GM19099 (cell line): ENCODE measurements around the gene LRRC1.

Experiments used
- POLR2A ChIP-seq: IDR thresholded peaks from 3 replicates; pipeline ENCODE4 v1.6.1; 2011; ENCODE audit warnings: low read depth; ENCODE audit not compliant: insufficient read length; ENCODE audit errors: extremely low read depth

Gene LRRC1

DNA sequence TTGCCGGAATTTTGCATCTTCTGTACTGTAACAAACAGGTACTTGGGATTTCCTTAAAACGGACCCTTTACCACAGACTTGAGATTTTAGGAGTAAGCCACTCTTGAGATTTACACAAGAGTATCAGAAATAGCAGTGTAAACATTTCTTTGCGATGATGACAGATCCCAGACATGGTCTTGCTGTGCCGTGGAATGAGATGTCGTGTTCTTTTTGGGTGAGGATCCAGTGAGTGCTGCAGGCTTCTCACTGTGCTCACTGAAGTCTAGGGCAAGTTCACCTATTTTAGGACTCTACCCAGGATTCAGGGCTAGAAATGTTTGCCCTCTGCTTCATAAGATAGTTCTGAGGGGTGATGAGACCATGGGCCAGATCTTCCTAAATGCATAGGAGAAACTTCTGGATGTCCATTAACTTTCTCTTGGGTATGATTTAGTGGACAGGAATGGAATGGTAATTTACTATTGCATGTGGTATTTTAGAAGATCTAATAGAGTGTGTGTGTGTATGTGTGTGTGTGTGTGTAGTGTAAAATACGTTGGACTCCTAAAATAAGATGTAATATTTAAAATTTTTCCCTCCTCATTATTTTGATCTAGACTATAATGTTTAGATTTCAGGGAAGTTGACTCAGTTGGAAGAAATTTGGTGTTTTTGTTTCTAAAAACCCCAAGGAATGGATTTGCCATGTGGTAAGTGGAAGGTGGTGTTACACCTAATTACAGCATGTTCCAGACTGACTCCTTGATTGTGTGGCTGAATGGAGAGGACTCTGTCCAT is 8.5 kb downstream of the LRRC1 start:
- TF ChIP-seq POLR2A, result no peak

GRCh38 chr6:53805016-53805415 is 10.2 kb downstream of the LRRC1 start:
- no peak for TF ChIP-seq POLR2A

GRCh38 chr6:53805725-53806124 is 10.9 kb downstream of the LRRC1 start:
- TF ChIP-seq POLR2A, result no peak

DNA sequence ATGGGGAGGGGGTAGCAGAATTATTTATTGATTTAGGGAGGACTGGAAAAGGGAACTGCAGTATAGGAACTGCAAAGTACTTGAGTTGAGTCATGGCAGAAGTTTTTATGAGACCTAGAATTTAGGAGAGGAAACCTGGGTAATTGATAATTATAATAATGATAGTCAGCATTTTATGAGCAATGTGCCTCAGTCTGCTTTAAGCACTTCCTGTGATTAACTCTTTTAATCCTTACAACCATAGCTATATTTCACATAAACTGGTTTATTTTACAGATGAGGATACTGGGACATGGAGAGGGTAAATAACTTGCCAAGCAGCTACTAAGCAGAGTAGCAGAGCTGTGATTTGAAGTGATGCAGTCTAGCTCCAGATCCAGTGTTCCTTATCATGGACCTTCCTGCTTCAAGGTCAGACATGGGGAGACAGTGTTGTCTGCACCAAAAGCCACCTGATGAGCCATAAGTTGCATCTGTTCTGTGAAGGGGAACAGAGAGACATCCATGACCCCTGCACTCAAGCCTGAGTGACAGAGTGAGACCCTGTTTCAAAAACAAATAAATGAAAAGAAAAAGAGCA is 13.6 kb downstream of the LRRC1 start:
- TF ChIP-seq POLR2A, result no peak

DNA sequence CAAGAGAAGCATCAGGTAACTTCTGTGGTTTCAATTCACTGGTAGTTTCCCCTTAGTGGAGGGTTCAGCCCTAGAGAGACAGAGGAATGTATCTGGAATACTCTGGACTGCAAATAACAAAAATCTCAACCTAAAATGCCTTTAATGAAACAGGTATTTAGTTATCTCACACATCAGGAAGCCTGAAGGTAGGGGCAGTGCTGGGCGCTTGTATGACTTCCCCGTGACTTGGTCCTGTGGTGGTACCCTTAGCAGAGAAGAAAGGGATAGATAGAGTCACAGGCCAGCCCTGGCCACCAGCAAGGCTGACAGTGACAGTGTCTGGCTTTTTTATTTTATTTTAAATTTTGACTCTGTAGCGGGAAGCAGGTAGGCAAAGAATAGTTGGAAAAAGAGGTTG is 14.9 kb downstream of the LRRC1 start:
- no peak for TF ChIP-seq POLR2A

DNA sequence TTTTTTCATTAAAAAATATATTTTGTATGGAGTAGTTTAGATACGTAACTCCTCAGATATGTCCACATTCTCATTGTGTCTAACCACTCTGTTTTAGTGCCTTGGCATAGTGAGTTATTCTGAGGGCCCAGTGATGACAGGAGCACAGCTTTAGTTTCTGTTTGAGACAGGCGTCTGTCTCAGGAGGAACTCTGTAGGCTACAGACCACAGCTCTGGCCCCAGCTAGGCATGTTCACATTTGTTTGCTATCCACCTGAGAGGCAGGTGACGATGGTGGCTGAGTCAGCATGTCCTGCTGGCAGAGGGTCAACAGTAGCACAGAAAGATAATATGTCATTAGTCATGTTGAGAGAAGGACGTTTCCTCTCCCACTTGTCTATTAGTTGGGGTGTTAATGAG is 16.3 kb downstream of the LRRC1 start:
- TF ChIP-seq POLR2A, result no peak

DNA sequence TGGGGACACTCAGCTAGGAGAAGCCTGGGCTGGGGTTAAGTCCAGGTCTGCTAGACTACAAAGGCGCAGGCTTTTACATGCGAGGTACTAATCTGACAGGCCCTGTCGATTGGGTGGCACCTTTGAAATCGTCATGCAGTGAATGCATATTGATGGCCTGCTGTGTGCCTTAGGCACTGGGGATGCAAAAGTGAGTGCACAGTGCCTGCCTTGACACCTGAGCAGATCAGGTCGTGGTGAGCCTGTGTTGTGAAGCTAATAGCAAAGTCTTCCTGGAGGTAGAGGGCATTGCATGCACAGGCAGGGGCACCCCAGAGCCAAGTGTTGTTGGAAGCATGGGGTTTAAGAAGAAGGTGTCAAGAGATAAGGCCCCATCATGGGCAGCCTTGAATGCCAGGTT is 16.9 kb downstream of the LRRC1 start:
- TF ChIP-seq POLR2A, result no peak

DNA sequence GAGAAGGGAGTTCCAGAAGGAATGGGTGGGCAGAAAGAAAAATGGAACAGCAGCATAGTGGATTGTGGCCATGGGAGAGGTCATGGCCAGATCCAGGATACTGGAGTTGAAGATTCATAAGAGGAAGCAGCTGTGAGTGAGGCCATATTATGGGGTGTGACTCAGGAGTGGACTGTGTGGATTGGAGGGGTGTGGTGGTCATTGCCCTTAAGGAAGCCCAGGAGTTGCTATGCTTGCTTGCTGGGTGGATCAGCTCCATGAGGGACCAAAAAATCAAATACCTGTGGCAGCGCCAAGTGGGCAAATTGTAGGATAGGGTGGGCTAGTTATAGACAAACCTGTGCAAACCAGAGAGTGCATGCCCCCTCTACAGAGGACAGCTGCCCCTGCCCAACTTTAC is 18.3 kb downstream of the LRRC1 start:
- no peak for TF ChIP-seq POLR2A

- no peak for TF ChIP-seq POLR2A
These were observed 19.0 kb downstream of the LRRC1 start for GRCh38 chr6:53813801-53814200.

GRCh38 chr6:53814353-53814752 is 19.5 kb downstream of the LRRC1 start:
- TF ChIP-seq POLR2A, result no peak

DNA sequence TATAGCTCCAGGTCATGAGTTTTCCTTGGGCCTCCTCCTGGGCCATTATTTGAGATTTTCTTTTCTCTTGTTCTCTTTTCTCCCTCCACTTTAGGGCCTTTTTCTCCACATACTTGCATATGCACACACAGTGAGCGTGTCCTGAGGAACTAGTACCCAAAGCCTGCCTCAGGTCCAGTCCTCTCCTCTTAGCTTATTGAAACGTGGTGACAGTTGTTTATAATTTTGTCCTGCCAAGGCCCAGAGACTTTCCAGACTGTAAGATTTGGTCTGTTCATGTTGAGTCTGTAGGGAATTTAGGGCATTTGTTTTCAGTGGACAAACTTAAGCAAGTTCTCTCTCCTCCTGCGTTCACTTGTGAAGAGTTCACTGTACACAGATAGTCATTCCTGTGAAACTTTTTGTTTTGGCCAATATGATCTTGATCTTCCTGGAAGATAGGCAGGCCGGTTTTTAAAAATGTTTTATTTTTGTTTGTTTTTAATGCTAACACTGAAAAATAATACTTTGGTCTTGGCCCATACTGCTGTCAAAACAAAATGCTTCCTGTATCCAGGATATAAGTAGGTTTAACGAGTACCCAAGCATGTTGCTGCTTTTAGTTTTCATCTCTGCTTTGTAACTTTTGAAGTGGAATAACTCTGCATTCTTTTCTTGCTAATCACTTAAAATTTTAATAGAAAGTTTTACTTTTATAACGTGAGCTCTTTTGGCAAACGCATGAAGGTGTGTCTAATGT is 20.7 kb downstream of the LRRC1 start:
- no peak for TF ChIP-seq POLR2A

DNA sequence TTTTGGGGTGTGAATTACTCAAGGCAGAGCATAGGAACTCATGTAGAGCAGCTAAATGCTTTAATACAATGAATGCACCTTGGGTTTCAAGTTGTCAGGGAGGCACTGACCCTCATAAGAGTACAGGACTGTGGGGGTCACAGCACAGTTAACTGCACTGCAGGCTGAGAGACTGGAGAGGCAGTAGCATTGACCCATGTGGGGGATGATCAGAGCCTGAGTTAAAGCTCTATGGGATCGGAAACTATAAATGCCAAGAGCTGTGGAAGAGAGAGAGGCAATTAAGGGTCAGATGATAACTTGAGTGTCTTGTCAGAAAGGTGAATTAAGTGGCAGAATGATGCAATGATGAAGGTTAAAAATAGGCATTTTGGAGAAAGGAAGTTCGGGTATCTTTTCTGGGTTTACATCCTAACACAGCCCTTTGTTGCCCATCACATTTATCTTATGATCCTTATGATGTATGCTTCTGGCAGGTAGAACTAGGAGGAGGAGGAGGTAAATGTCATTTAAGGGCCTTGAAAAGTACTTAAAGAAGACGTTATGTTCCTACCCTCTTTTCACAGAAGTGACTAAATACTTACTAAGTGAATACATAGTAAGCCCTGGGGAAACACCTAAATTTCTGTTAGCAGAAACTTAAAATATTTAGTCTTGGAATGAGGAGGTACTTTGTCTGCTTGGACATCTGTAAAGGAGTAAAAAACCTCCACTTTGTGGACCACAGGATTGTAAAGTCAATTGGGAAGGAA is 24.2 kb downstream of the LRRC1 start:
- no peak for TF ChIP-seq POLR2A

GRCh38 chr6:53822401-53823125 is 27.8 kb downstream of the LRRC1 start:
- no peak for TF ChIP-seq POLR2A

DNA sequence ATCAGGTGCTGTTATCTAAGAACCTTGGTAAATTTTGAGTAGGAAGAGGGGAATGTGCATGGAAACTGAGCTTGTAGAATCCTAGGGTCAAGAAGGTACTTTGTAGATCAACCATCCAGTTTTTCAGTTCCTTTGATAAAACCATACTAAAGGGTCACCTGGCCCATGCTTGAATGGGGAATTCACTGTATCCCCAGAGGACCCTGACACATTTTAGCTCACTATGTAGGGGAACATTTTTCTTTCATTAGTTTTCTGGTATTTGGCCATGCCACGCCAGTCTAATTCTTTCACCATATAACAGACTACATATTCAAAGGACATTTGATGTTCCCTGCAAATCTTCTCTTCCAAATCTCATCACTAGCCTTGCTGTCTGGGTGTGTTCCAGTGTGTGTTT is 29.9 kb downstream of the LRRC1 start:
- no peak for TF ChIP-seq POLR2A
